Measurements from ENCODE around the gene SEMA7A.

The SEMA7A gene

GRCh38 chr15:74432271-74432967 is 1.3 kb downstream of the SEMA7A start:
- in situ Hi-C loops (cut with HindIII; ENCODE audit: low sequenced_read_pairs), result no loop called here

- in situ Hi-C loops (cut with HindIII; ENCODE audit: low sequenced_read_pairs), result no loop called here
Measured at GRCh38 chr15:74431645-74432044, 2.1 kb downstream of the SEMA7A start.

- in situ Hi-C loops (cut with HindIII; ENCODE audit: low sequenced_read_pairs), result no loop called here
Measured at GRCh38 chr15:74431116-74431515, 2.6 kb downstream of the SEMA7A start.

GRCh38 chr15:74430510-74430951 is 3.2 kb downstream of the SEMA7A start:
- in situ Hi-C loops (cut with HindIII; ENCODE audit: low sequenced_read_pairs), result no loop called here

- in situ Hi-C loops (cut with HindIII; ENCODE audit: low sequenced_read_pairs), result no loop called here
Measured at GRCh38 chr15:74429781-74430400, 3.9 kb downstream of the SEMA7A start.

- in situ Hi-C loops (cut with HindIII; ENCODE audit: low sequenced_read_pairs), result no loop called here
Measured at GRCh38 chr15:74428970-74429780, 4.6 kb downstream of the SEMA7A start.

GRCh38 chr15:74428442-74428787 is 5.3 kb downstream of the SEMA7A start:
- in situ Hi-C loops (cut with HindIII; ENCODE audit: low sequenced_read_pairs), result no loop called here

GRCh38 chr15:74427607-74428441 is 5.9 kb downstream of the SEMA7A start:
- in situ Hi-C loops (cut with HindIII; ENCODE audit: low sequenced_read_pairs), result no loop called here

GRCh38 chr15:74426404-74427281 is 7.1 kb downstream of the SEMA7A start:
- in situ Hi-C loops (cut with HindIII; ENCODE audit: low sequenced_read_pairs), result no loop called here

- in situ Hi-C loops (cut with HindIII; ENCODE audit: low sequenced_read_pairs), result no loop called here
Measured at GRCh38 chr15:74425630-74426029, 8.1 kb downstream of the SEMA7A start.

- in situ Hi-C loops (cut with HindIII; ENCODE audit: low sequenced_read_pairs), result no loop called here
Measured at GRCh38 chr15:74424901-74425528, 8.7 kb downstream of the SEMA7A start.

- in situ Hi-C loops (cut with HindIII; ENCODE audit: low sequenced_read_pairs), result no loop called here
Measured at GRCh38 chr15:74423431-74424257, 10.1 kb downstream of the SEMA7A start.

- in situ Hi-C loops (cut with HindIII; ENCODE audit: low sequenced_read_pairs), result no loop called here
Measured at GRCh38 chr15:74422652-74423430, 10.9 kb downstream of the SEMA7A start.

GRCh38 chr15:74422265-74422651 is 11.5 kb downstream of the SEMA7A start:
- in situ Hi-C loops (cut with HindIII; ENCODE audit: low sequenced_read_pairs), result no loop called here

- in situ Hi-C loops (cut with HindIII; ENCODE audit: low sequenced_read_pairs), result no loop called here
Measured at GRCh38 chr15:74421302-74422245, 12.2 kb downstream of the SEMA7A start.

- in situ Hi-C loops (cut with HindIII; ENCODE audit: low sequenced_read_pairs), result no loop called here
Measured at GRCh38 chr15:74420193-74420905, 13.4 kb downstream of the SEMA7A start.

Data from endothelial cell of hepatic sinusoid (primary cell).